Astrocyte of the spinal cord (primary cell): Measurements from ENCODE around the gene TMEM203.

ENCODE experiments used
- DNase-seq: peaks from one replicate; pipeline ENCODE4 v3.0.0; 2011; ENCODE audit warnings: low read depth, low spot score
- H3K4me3 ChIP-seq: 2 replicates; pipeline ENCODE4 v1.5.1; 2011; ENCODE audit warnings: low read depth, mild to moderate bottlenecking, low read length, moderate library complexity
- CTCF ChIP-seq: IDR thresholded peaks from 2 replicates; pipeline ENCODE4 v1.5.1; 2012; ENCODE audit warnings: low read depth, mild to moderate bottlenecking, low read length, inconsistent platforms
- in situ Hi-C: cut with HindIII; loops from 2 replicates; pipeline ENCODE4 v1.10.0; 2017; ENCODE audit warnings: low sequenced_read_pairs

The TMEM203 gene

GRCh38 chr9:137234758-137235423 lies 29.4 kb upstream of the TMEM203 start:
- no peak overlapping the region for H3K4me3 ChIP-seq
- no peak for DNase-seq
- no peak for TF ChIP-seq CTCF
- in situ Hi-C loops = no loop called here

DNA sequence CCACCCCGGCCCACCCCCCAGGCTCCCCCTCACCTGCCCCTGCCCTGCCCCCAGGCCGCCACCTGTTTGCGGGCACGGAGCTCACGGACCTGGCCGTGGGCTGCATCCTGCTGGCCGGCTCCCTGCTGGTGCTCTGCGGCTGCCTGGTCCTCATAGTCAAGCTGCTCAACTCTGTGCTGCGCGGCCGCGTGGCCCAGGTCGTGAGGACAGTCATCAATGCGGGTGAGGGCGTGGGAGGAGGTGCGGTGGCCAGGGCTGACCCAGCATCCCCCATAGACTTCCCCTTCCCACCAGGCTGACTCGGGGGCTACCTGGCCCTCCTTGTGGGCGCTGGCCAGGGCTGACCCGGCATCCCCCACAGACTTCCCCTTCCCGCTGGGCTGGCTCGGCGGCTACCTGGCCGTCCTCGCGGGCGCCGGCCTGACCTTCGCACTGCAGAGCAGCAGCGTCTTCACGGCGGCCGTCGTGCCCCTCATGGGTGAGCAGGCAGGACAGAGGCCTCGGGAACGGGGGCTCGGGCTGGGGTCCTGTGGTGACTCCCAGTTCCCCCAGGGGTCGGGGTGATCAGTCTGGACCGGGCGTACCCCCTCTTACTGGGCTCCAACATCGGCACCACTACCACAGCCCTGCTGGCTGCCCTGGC lies 28.7 kb upstream of the TMEM203 start:
- in situ Hi-C loops = no loop called here
- TF ChIP-seq CTCF = no peak
- H3K4me3 ChIP-seq = no peak overlapping the region
- DNase-seq = no peak

DNA sequence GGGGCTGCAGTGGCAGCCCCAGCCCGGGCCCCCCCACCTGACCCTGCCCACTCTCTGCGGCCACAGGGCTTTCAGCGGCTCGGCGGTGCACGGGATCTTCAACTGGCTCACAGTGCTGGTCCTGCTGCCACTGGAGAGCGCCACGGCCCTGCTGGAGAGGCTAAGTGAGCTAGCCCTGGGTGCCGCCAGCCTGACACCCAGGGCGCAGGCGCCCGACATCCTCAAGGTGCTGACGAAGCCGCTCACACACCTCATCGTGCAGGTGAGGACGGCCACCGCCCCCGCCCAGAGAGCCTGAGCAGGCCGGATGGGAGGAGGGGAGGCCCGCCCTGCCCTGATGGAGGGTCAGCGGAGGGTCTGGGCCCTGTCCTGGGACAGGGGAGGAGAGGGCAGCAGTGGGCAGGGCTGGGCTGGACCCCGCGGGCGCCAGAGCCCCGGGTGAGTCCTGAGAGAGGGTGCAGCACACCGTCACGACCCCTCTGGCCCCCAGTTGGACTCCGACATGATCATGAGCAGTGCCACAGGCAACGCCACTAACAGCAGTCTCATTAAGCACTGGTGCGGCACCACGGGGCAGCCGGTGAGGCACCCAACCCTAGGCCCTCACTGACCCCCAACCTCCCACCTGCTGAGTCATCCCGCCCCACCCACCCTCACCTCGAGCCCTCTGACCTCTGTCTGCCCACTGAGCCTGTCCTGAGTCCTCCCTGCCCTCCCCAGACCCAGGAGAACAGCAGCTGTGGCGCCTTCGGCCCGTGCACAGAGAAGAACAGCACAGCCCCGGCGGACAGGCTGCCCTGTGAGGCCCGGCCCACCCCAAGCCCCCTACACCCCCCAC lies 27.9 kb upstream of the TMEM203 start:
- no peak overlapping the region for H3K4me3 ChIP-seq
- in situ Hi-C loops = no loop called here
- DNase-seq = no peak

DNA sequence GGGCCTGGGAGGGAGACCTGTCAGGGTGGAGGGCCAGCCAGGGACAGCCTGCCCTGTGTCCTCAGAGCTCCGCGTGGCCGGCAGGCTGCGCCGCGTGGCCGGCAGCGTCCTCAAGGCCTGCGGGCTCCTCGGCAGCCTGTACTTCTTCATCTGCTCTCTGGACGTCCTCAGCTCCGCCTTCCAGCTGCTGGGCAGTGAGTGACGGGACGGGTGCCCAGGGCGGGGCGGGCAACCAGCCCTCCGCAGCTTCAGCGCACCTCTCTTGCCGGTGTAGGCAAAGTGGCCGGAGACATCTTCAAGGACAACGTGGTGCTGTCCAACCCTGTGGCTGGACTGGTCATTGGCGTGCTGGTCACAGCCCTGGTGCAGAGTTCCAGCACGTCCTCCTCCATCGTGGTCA lies 27.1 kb upstream of the TMEM203 start:
- in situ Hi-C loops = no loop called here
- no peak for TF ChIP-seq CTCF
- DNase-seq = no peak
- no peak overlapping the region for H3K4me3 ChIP-seq

More for the DNA sequence above, 27.9 kb upstream of the TMEM203 start:
- TF ChIP-seq CTCF = no peak

GRCh38 chr9:137232101-137232500 lies 26.7 kb upstream of the TMEM203 start:
- no peak overlapping the region for H3K4me3 ChIP-seq
- no peak for DNase-seq
- TF ChIP-seq CTCF = no peak
- in situ Hi-C loops = no loop called here

DNA sequence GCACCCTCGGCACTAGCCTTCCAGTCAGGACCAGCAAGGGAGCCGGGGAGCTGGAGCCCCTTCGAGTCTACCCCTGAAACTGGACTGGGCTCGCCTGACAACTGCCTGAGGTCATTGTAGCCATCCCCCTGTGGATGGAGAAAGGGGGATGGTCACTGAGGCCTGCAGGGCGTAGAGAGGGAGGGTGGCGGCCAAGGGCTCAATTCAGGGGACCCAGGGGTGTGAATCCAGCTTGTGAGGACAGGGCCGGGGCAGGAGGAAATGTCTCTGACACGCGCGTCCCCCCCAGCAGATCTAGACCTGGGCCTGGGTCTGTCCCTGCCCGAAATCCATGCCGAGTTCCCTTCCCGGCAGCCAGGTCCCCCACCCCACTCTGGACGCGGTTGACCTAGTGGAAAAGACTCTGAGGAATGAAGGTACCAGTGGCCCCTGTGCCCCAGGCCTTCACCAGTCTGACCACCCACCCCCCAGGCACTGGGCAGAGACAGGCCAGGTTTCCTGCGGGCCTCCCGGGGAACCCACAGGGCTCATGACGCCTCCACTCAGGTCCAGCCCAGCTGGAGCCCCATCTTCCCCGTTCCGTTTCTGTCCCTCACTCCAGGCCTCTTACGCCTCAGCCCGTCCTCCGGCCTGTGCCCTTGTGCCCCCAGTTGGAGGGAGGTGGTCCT lies 26.1 kb upstream of the TMEM203 start:
- no peak for TF ChIP-seq CTCF
- in situ Hi-C loops = no loop called here
- DNase-seq = no peak
- H3K4me3 ChIP-seq = no peak overlapping the region
